HL-60/S4 treated with retinoic acid at 250 ng/mL for 4 days and 3 days (cell line): Measurements from ENCODE around the gene HMHB1.

Source experiments
- in situ Hi-C: fragments of 300-500 bp; cut with MboI; formaldehyde crosslinking; loops from 2 replicates; pipeline ENCODE4 v1.7.0; 2022; ENCODE audit warnings: low sequenced_read_pairs

The HMHB1 gene

DNA sequence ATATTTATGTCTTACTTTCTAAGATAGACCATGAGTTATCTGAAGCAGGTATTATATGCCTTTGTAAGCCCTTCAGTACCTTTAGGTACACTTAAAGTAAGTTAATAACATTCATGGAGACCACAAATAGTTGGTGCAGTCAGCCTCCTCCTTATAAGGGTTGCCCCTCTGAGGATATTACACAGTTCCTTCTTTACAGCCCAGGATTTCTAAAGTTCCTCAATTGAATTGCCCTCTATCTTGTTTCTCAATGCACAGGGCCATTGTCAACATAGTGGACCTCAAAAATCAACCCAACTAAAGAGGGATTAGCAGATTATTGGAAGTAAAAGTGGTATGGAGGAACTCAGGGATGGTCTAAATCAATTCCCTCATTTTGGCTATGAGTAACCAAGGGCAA lies 50.3 kb downstream of the HMHB1 start:
- in situ Hi-C loops, result no loop called here

- in situ Hi-C loops, result no loop called here
Measured at GRCh38 chr5:143865426-143866025, 53.6 kb downstream of the HMHB1 start.
